GM18508 (cell line): ENCODE data around the gene SCP2D1.

Source experiments
- ATAC-seq: cut with Tn5 transposase; IDR thresholded peaks from one replicate; pipeline ENCODE4 v1.9.1; 2021; ENCODE audit warnings: moderate number of reproducible peaks; ENCODE audit not compliant: insufficient read depth, unreplicated experiment

Gene SCP2D1

GRCh38 chr20:18857640-18858039 lies 44.1 kb downstream of the SCP2D1 start:
- no peak for ATAC-seq

- ATAC-seq = no peak
Observed at GRCh38 chr20:18858816-18859215, 45.2 kb downstream of the SCP2D1 start.
